Ishikawa (cell line): ENCODE measurements around the gene ERICH4.

Experiments used
- CEBPB ChIP-seq: IDR thresholded peaks from 2 replicates; pipeline ENCODE4 v1.6.1; 2012
- CREB1 ChIP-seq: IDR thresholded peaks from 2 replicates; pipeline ENCODE4 v1.6.1; 2012; ENCODE audit warnings: low read depth
- EGR1 ChIP-seq: IDR thresholded peaks from 2 replicates; pipeline ENCODE4 v1.6.1; 2012
- EP300 ChIP-seq: IDR thresholded peaks from 2 replicates; pipeline ENCODE4 v1.6.1; 2012; ENCODE audit warnings: borderline replicate concordance
- FOXM1 ChIP-seq: IDR thresholded peaks from 2 replicates; pipeline ENCODE4 v1.6.1; 2012; ENCODE audit warnings: low read depth, borderline replicate concordance
- NFIC ChIP-seq: IDR thresholded peaks from 2 replicates; pipeline ENCODE4 v1.6.1; 2012
- RAD21 ChIP-seq: IDR thresholded peaks from 2 replicates; pipeline ENCODE4 v1.6.1; 2012; ENCODE audit warnings: low read depth
- TAF1 ChIP-seq: IDR thresholded peaks from 2 replicates; pipeline ENCODE4 v1.6.1; 2012; ENCODE audit warnings: low read depth, mild to moderate bottlenecking
- TCF12 ChIP-seq: IDR thresholded peaks from 2 replicates; pipeline ENCODE4 v1.6.1; 2012; ENCODE audit warnings: low read depth
- TEAD4 ChIP-seq: IDR thresholded peaks from 2 replicates; pipeline ENCODE4 v1.6.1; 2012
- USF1 ChIP-seq: IDR thresholded peaks from 2 replicates; pipeline ENCODE4 v1.6.1; 2012
- YY1 ChIP-seq: IDR thresholded peaks from 2 replicates; pipeline ENCODE4 v1.6.1; 2012; ENCODE audit warnings: low read depth
- ZBTB7A ChIP-seq: IDR thresholded peaks from 2 replicates; pipeline ENCODE4 v1.6.1; 2012; ENCODE audit warnings: low read depth
- TF ChIP-seq, protein P1 (sequence below): IDR thresholded peaks from 2 replicates; pipeline ENCODE4 v1.6.1; 2012
- TF ChIP-seq, protein P2 (sequence below): IDR thresholded peaks from 2 replicates; pipeline ENCODE4 v1.6.1; 2012; ENCODE audit warnings: low read depth, mild to moderate bottlenecking

The ERICH4 gene

DNA sequence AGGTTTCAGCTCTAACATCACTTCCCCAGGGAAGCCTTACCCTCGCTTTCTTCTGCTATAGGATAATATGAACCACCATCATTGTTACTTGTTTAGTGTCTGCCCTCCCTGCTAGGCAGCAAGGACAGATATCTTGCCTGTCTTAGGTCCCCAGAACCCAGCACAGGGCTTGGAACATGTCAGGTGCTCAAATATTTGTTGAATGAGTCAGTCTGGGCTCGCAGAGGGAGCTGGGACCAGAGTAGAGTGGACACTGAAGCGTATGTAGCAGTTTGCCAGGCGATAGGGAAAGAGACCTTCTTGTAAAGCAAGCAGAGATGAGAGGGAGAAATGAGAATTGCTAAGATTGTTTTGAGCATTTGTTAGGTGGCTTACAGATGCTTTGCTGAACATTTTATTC lies 33.7 kb upstream of the ERICH4 start:
- TF ChIP-seq USF1 (peak; percentile 59; the same call in 1 of the 2 replicates), TEAD4 (peak; percentile 50; the same call in 1 of the 2 replicates), TAF1 (no peak)

DNA sequence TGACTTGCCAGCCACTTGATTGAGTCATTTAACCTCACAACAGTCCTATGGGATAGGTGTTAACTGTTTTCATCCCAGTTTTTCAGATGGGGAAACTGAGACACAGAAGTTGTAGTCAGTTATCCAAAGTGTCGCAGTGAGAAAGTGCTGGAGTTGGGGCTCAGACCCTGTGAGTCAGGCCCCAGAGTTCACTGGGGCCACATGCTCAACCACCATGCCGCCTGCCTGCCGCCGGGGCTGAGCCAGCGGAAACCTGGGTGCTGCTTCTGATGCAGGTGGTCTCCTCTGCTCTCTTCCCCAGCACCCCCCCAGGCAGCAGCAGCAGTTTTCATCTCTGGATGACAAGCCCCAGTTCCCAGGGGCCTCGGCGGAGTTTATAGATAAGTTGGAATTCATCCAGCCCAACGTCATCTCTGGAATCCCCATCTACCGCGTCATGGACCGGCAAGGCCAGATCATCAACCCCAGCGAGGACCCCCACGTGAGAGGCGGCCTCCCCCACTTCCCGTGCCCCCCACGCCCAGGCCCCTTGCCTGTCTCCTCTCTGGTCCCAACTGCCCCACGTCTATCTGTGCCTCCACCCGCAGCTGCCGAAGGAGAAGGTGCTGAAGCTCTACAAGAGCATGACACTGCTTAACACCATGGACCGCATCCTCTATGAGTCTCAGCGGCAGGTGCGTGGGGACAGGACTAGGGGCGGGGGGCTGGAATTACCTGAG lies 32.5 kb upstream of the ERICH4 start:
- no peak for TF ChIP-seq YY1
- no peak for TF ChIP-seq USF1
- no peak for TF ChIP-seq CREB1

GRCh38 chr19:41411100-41411967 lies 31.6 kb upstream of the ERICH4 start:
- TF ChIP-seq EP300 (no peak), CEBPB (no peak), TAF1 (no peak), RAD21 (no peak), USF1 (no peak), CREB1 (no peak), EGR1 (peak; percentile 77)
- TF ChIP-seq, protein P1, sequence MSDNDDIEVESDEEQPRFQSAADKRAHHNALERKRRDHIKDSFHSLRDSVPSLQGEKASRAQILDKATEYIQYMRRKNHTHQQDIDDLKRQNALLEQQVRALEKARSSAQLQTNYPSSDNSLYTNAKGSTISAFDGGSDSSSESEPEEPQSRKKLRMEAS, result no peak

DNA sequence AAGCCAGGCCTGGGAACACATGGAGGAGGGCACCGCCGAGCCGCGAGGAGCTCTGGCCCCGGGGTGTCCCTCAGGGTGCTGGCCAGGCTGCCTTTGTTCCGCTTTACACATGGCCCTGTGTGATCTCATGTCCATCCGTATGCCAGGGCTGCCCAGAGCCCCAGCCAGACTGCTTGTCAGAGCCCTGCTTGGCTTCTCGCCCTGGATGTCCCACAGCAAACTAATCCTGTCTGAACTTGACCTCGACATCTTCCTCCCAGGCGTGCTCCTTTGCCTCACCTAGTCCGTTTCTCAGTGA lies 31.0 kb upstream of the ERICH4 start:
- TF ChIP-seq TAF1 (no peak), EGR1 (no peak), TCF12 (no peak), TEAD4 (no peak)
- TF ChIP-seq, protein P2, sequence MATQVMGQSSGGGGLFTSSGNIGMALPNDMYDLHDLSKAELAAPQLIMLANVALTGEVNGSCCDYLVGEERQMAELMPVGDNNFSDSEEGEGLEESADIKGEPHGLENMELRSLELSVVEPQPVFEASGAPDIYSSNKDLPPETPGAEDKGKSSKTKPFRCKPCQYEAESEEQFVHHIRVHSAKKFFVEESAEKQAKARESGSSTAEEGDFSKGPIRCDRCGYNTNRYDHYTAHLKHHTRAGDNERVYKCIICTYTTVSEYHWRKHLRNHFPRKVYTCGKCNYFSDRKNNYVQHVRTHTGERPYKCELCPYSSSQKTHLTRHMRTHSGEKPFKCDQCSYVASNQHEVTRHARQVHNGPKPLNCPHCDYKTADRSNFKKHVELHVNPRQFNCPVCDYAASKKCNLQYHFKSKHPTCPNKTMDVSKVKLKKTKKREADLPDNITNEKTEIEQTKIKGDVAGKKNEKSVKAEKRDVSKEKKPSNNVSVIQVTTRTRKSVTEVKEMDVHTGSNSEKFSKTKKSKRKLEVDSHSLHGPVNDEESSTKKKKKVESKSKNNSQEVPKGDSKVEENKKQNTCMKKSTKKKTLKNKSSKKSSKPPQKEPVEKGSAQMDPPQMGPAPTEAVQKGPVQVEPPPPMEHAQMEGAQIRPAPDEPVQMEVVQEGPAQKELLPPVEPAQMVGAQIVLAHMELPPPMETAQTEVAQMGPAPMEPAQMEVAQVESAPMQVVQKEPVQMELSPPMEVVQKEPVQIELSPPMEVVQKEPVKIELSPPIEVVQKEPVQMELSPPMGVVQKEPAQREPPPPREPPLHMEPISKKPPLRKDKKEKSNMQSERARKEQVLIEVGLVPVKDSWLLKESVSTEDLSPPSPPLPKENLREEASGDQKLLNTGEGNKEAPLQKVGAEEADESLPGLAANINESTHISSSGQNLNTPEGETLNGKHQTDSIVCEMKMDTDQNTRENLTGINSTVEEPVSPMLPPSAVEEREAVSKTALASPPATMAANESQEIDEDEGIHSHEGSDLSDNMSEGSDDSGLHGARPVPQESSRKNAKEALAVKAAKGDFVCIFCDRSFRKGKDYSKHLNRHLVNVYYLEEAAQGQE, result no peak
- TF ChIP-seq, protein P1, result no peak

GRCh38 chr19:41412953-41413352 lies 30.0 kb upstream of the ERICH4 start:
- TF ChIP-seq, protein P2, result no peak
- TF ChIP-seq ZBTB7A (no peak), EP300 (no peak), TAF1 (no peak), CEBPB (no peak), EGR1 (no peak), FOXM1 (no peak), TCF12 (no peak), NFIC (no peak), USF1 (no peak), TEAD4 (no peak), RAD21 (no peak), CREB1 (no peak), YY1 (no peak)
- TF ChIP-seq, protein P1, result no peak
